Omental fat pad (tissue), 4 donors: ENCODE results near the gene P2RY2. TPM values are rescaled to one million over a fixed set of nuclear protein-coding genes. Genes with fewer than 3 reads are reported as not detected.
A peak's percentile ranks its signal among the peaks of the same experiment; 100 is the strongest.

ENCODE experiments used
- ATAC-seq: fragments of 150-250 bp; one replicate; pipeline ENCODE4 v1.9.1; 2016; ENCODE audit warnings: mild to moderate bottlenecking, moderate library complexity; ENCODE audit not compliant: low FRiP score
- DNase-seq: peaks from one replicate; pipeline ENCODE4 v3.0.0-alpha.2; 2019; ENCODE audit warnings: low spot score
- total RNA-seq, 4 donors: library from RNA; depleted of rRNA; stranded (reverse); fragments of >200 nt; gene quantifications; one replicate each; pipeline ENCODE4 v1.1.0, GENCODE V29; 2016
- TF ChIP-seq, protein P1 (sequence below), 3 donors: fragments of 450-650 bp; IDR thresholded peaks; one replicate each; pipeline ENCODE4 v1.5.1; 2016 to 2017; ENCODE audit warnings: antibody characterized with exemption in 3 of 3, mild to moderate bottlenecking in 3 of 3, moderate library complexity in 2 of 3

Gene P2RY2
- 1 to 10 TPM in 1 of 4 donors, under 1 TPM in 3; 0.47 to 1.1 (median 0.64) TPM for total RNA-seq

DNA sequence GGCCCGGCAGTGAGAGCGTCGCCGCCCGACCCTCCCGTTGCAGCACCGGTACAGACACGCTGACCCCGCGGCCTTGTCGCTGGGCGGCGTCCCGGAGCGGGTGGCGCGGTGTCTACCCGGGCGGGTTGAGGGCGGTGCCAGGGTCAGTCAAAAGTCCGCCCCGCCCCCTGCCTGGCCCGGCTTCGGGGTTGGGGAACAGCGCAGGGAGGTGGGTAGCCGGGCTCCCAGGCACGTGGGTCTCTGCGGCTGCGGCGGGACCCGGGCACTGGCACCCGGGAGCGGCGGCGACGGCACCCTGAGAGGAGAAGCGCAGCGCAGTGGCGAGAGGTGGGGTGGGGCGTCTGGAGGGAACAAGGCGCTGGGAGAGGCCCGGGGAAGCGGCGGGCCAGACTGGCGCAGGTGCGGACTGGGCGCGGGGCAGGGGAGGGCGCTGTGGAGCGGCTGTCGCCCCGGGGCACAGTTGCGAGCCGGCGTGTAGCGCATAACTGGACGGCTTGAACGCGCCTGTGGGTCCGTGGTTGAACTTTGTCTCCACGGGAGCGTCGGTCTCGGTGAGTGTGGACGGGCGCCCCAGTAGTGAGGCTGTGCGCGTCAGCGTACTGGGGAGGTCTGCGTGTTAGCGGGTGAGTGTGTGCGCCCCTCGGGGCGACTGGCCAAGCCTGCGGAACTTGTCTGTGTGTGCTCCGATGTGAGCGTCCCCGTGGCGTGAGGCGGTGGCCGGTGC is at the start of gene P2RY2:
P2RY2 (plus strand) TSS at position 176 of the 724 bp plus-strand sequence. CDS start 15,879 bp downstream, outside the sequence.
- DNase-seq (no peak), ATAC-seq (peak; percentile 59)
- TF ChIP-seq, protein P1, sequence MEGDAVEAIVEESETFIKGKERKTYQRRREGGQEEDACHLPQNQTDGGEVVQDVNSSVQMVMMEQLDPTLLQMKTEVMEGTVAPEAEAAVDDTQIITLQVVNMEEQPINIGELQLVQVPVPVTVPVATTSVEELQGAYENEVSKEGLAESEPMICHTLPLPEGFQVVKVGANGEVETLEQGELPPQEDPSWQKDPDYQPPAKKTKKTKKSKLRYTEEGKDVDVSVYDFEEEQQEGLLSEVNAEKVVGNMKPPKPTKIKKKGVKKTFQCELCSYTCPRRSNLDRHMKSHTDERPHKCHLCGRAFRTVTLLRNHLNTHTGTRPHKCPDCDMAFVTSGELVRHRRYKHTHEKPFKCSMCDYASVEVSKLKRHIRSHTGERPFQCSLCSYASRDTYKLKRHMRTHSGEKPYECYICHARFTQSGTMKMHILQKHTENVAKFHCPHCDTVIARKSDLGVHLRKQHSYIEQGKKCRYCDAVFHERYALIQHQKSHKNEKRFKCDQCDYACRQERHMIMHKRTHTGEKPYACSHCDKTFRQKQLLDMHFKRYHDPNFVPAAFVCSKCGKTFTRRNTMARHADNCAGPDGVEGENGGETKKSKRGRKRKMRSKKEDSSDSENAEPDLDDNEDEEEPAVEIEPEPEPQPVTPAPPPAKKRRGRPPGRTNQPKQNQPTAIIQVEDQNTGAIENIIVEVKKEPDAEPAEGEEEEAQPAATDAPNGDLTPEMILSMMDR (IDR thresholded peaks at IDR 0.05), result no peak

DNA sequence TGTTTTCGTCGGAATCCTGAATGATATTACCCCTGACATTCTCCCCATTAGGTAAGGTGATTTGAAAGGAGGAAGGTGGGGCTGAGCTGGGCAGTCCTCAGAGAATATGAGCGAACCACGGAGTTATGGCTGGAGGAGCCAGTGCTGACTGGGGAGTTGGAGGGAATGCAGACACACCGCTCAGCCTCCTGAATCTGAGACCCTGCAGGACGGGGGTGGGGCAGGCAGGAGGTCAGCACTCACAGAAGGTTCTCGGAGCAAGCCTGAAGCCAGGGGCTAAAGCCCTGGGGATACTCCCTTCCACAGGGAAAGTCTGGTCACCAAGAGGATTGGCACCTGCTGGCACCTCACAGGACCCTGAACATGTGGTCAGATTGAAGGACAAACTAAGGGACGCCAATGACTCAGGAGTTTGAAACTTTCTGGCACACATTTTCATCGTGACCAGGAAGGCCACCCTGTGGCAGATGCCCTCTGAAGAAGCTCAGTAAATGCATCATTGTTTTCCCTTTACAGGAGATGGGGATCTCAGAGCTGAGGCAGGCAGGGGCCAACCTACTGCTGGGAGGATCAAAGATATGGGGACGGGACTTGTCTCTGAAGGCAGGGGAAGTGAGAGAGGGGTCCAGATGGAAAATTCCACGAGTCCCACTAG is 49.0 kb upstream of the P2RY2 start:
- ATAC-seq, result no peak
- DNase-seq, result no peak

DNA sequence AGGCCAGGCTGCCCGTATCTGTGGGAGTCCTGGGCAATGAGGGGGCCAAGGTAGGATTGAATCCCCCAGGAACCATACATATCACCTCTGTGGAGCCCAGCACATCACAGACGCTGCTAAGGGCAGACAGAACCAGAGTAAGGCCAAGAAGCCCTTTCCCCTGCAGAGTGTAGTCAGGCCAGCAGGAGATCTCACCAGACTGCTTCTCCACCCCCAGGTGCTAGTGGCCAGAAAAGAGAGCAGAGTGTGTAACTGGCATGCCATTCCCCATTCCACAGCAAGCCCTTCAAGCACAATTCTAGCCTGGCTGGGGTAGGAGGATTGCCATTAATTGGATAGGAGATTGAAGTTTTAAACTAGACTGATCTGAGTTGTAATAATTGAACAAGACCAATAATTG is 47.9 kb upstream of the P2RY2 start:
- no peak for ATAC-seq
- DNase-seq, result no peak
- TF ChIP-seq, protein P1 (IDR thresholded peaks at IDR 0.05), result no peak

More for the DNA sequence above, 49.0 kb upstream of the P2RY2 start:
- TF ChIP-seq, protein P1 (IDR thresholded peaks at IDR 0.05), result no peak

DNA sequence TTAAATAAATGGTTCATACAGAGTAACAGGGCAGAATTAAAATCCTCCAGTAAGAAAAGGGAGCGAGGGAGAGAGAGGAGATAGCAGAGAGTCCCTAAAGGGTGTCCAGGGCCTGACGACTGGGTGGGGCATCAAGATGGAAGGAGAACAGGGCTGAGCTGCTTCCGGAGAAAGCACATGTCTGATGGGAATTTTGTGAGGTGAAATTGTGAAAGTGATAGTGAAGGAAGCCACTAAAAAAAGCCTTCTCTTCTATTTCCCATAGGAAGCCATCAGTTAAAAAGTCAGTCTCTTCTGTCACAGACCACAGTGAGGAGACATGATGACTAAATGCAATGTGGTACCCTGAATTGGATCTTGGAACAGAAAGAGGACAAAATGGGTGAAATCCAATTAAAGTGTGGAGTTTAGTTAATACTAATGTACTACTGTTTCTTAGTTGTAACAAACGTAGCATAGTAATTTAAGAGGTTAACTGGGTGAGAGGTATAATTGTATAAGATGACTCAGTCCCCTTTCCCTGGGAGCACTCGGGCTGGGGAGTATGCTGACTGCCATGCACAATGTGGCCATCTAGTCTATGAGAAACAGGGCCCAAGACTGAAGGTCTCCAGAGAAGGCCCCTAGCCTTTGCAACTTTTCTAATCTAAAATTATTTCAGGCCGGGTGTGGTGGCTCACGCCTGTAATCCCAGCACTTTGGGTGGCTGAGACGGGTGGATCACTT is 46.5 kb upstream of the P2RY2 start:
- DNase-seq (no peak), ATAC-seq (no peak)
- TF ChIP-seq, protein P1 (IDR thresholded peaks at IDR 0.05), result no peak

DNA sequence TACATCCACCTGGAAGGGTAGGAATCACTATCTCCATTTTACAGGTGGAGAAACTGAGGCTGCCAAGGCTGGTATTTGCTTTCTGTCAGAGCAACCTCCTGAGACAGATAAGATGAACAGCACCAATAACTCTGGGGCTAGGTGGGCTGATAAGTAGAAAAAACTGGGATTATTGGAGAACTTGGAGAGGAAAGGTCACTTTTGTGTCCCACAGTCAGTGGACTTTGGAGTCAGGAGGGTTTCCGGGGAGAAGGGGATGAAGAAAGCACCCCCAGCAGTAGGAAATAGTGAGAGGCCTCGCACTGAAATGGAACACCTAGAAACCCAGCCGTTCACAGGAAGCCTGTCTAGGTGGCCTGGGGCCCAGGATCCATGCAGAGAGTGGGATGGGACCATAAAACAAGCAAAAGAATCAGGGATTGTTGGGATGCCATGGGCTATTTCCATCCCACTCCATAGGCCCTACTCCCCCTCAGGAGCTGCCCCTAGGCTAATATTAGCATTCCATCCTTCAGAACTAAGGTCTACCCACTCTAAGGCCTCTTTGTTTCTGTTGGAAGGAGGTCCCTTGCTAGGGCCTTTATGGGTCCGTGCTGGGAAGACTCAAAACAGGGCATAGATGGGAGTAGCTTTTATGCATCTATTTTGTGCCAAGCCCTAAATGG is 45.0 kb upstream of the P2RY2 start:
- TF ChIP-seq, protein P1 (IDR thresholded peaks at IDR 0.05), result no peak
- ATAC-seq, result no peak
- DNase-seq, result no peak

DNA sequence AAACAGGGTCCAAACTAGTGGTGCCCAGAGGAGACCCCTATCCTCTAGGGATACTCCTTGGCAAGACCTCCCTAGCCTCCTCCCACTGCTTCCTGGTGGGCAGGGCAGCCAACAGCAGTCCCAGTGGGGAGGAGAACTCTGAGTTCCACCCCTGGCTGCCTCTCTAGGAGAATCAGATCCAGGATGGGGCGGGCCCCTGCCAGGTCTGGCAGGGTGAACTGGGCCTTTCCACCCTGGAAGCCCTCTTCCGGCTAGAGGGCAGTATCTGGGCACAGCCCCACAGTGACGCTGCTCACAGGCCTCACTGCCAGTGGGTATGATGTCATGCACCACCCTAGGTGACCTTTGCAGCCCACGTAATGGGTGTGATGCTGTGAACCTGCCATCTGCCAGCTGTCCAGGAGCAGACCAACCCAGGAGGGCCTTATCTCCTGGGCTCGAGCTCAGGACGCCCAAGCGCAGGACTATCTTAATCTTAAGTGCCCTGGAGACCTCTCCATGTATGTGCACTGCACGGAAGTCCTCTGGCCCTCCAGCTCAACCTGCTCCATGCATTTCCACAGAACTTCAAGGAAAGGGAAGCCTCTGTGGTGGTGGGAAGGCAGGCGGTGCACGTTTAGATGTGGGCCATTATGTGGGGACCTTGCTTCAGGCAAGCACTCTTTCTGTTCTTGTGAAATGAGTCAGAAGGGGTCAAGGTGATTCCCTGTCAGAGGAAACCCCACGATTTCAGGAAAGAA is 44.2 kb upstream of the P2RY2 start:
- DNase-seq (no peak), ATAC-seq (no peak)
- TF ChIP-seq, protein P1 (IDR thresholded peaks at IDR 0.05), result no peak
